ENCODE data around the gene CTPS2.
"Not testable (repeated sequence)": the region's sequence is repeated elsewhere in the genome, so short reads cannot be mapped to it uniquely, and the experiment has no call there.

Gene CTPS2

DNA sequence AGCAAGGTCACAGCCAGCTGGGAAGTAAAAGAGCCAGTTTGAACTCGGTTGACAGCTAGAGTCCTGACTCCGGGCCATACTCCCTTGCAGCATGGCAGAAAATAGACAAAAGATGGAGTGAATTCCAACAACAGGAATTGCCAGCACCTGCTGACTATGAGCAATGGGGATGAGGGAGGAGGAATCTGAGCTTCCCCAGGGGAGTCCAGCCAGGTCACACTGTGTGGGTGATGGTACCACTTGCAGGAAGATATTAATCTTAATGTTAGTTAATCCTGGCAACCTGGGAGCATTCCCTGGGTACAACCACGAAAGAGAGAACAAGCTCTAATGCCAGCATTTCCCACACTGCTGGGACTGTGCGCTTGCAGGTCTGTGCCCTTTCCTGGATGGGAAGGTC, 110.6 kb downstream of the CTPS2 start:
- DNase-seq: no peak

DNA sequence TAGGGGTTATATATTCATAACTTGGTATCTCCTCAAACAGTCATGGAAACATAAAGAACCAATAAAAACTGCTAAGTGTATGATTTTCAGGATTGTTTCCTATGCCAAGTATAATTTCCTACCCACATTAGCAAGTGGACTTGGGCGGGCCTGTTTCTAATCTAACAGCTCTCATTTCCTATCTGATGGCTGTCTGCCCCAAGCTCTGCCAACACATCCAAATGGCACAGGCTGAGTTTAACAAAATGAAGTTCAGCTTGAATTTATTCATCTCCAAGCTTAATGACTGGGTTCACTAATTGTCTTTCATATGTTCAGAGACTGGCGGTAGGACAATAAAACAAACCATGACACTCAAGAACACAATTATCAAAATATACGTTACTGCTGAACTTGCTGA, 118.0 kb downstream of the CTPS2 start:
- DNase-seq: no peak

DNA sequence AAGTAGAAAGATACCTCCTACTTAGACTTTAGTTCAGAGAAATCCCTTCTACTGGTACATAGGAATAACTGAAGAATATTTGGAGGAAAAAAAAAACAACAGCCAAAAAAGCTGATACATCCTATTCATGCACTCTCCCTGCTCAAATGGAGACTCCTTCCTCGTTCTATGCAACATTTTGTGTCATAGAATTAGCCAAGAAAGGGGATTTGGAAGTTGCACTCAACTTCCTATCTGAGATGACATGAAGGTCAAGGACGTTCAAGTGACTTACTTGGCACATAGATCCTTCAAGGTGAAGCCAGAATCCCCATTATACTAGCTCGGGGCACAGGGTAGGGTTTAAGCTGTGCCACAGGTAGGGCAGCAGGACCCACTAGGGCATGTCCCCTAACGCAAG, 118.7 kb downstream of the CTPS2 start:
- no peak for DNase-seq

DNA sequence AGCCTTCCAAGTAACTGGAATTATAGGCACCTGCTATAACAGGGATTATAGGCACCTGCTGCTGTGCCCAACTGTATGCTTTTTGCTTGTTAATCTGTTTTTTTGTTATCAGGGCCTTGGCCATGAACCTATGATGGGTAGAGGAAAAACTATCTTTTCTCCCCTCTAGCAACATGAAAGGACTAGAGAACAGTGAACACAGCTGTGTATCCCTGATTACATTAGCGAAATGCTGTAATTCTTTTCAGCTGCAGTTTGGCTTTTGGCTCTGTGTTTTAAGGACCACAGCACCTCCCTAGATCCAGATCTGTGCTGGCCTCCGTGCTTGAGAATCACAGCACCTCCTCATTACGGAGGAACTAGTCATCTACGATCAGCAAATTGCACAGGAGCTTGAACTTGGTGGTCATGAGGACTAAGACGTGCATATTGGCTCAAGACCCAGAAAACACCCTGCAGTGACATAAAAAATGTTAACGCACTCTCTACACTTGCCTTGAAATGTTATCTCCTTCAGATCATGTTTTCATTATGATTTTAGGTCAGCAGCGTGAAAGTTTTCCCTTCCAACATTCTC, 120.2 kb downstream of the CTPS2 start:
- DNase-seq: no peak

DNA sequence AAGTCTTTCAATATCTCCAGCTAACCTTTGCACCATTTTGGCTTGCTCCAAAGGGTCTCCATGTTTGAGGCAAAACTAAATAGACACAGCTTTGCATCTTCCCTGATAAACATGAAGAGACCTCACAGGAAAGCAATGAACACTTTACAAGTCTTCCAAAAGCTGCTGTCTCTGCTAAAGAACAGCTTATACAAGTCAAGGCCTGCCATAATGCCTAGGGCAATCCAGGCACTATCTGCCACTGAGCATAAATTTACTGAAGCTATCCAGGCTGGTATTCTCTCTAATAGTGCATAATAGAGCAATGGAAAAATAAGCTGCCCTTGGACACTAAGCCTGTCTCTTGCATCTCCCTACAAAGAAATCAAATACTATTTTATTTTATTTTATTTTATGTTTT, 122.6 kb downstream of the CTPS2 start:
- no peak for DNase-seq

DNA sequence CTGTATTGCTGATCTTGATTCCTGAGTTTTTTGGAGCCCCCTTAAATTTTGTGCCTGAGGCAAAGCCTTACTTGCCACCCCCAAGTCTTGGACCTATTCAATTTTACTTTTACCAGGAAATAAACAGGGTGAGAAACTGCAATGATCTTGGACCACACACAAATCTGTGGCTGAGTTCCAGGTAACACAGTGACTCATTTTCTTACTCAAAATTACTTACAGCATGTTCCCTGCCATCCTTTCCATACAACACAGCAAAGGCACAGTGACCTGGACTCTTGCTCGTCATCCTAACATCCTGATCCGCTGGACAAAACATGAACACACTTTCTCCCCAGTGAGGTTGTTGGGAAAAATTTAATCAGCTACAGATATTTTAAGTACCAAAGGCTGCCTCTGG, 123.3 kb downstream of the CTPS2 start:
- no peak for DNase-seq

DNA sequence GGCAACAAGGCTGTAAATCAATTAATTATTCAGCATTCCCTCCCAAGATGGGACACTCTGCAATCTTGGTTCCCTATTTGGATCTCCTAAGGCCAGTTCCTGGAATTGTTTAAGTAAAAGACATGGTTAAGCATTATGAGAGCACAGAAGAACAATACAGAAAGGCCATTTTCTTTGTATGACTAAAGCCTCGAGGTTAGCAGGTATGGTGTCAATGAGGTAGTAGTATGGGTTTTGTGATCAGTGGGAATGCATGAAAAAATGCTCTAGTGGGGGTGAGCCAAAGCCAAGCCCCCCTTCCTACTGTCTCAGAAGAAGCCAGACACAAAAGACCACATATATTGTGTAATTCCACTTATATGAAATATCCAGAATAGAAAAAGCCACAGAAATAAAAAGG, 124.2 kb downstream of the CTPS2 start:
- DNase-seq: no peak

DNA sequence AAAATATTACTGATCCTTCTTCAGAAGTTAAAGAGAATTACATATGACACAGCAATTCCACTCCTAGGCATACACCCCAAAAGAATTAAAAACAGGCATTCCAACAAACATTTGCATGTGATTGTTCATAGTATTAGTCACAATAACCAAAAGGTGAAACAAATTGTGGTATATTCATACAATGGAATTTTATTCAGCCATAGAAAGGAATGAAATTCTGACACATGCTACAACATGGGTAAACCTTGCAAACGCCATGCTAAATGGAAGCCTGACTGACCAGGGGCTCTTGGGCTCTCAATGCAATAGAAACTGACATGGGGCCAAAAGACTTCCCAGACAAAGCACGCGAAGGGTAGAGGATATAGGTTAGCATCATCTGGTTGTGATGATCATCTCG, 124.6 kb downstream of the CTPS2 start:
- no peak for DNase-seq

DNA sequence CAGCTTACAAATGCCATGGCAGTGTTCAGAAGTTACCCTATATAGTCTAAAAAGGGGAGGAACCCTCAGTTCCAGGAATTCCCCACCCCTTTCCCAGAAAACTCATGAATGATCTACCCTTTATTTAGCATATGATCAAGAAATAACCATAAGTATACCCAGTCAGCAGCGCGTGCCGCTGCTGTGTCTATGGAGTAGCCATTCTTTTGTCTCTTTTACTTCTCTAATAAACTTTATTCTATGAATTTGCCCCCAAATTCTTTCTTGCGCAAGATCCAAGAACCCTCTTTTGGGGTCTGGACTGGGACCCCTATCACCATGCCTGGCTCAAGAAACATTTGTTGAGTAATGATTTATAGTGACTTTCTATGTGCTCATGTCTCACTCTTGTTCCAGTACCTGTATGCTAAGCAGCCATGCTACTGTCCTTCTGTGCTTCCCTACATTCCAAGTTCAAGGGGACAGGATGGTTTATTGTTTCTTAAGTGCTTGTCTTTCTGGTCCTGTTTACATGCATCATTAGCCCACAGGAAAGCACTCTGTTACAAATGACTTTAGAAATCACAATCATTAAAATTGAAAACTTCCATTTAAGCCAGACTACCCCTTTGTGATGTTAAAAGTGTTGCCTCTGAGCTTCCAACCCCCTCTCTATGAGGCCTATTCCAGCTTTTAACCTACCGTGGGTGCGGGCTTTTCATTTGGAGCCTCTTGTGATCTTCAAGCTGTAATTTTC, 125.9 kb downstream of the CTPS2 start:
- DNase-seq: no peak

DNA sequence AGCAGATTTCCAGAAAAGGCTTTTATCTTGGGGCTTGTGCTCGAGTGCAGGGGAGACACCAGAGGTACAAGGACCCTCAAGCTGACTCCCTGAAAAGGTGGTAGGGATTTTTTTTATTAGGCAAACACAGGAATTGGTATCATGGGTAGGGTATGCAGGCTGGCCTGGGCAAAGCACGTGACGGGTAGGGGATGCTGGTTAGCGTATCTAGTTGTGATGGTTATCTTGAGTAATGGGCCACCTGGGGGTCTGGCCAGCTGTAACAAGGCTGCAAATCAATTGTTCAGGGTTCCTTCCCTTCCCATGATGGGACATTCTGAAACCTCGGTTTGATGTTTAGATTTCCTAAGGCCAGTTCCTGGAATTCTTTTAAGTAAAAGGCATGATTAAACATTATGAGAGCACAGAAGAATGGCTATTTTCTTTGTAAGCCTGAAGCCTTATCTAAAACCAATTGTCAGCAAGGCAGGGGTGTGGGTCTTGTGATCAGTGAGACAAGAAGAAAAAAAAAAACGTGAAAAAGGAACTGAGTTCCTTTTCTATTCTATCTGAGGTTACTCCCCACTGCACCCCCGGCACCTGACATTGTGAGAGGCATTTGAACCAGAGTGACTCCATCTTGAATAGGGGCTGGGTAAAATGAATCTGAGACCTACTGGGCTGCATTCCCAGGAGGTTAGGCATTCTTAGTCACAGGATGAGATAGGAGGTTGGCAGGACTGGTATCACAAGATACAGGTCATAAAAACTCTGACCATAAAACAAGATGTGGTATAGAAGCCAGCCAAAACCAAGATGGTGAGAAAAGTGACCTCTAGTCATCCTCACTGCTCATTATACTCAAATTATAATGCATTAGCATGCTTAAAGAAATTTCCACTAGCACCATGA, 126.7 kb downstream of the CTPS2 start:
- DNase-seq: no peak

DNA sequence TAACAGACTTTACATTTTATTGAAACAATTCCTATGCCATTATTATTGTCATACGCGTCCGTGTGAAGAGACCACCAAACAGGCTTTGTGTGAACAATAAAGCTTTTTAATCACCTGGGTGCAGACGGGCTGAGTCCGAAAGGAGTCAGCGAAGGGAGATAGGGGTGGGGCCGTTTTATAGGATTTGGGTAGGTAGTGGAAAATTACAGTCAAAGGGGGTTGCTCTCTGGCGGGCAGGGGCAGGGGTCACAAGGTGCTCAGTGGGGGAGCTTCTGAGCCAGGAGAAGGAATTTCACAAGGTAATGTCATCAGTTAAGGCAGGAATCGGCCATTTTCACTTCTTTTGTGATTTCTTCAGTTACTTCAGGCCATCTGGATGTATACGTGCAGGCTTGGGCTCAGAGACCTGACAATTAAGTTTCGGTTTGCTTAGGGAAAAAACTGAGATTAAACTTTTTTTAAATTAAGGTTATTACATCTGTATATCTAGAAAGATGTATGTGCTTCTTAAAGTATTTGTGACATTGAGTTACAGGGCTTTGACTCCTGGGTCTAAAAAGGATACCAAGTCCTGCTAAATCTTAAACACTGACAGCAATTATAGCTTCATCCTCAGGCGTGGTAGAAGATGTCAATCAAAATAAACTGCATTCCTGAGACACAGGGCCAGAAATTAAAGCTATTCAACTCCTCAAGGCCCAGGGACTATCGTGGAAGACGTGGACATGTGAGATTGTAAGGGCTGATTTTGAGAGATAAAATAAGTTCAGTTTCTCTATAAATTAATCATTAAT, 132.3 kb downstream of the CTPS2 start:
- DNase-seq: not testable (repeated sequence)

DNA sequence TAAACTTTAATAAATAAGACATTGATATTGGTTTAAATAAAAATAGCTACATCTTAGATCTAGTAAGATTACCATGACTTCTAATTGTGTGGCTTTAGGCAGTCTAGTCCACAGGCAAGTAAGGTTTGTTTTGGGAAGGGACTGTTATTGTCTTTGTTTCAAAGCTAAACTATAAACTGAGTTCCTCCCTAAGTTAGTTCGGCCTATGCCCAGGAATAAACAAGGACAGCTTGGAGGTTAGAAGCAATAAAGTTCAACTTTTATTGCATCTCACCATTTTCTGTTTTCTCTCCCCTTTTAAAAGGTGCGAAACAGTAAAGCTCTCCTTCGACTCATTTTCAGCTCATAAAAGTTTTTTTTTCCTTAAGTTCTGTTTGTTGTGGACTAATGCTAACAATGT, 133.0 kb downstream of the CTPS2 start:
- DNase-seq: no peak

DNA sequence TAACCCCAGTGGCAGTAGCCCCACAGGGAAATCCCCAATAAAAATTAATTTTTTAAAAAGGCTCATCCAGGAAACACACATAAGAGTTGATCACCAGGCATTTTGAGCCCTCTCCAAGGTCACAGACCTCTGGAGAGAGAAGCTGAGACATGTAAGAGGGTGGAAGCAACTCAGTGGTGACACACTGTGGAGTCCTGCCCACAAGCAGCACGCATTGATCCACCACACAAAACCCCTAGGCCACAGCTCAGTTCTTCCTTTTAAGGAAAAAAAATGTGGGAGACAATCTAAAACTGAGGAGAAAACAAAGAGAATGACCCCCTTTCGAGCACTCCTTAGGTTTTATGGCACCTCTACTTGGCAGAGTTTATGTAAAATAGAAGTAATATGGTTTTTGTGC, 134.3 kb downstream of the CTPS2 start:
- DNase-seq: no peak

DNA sequence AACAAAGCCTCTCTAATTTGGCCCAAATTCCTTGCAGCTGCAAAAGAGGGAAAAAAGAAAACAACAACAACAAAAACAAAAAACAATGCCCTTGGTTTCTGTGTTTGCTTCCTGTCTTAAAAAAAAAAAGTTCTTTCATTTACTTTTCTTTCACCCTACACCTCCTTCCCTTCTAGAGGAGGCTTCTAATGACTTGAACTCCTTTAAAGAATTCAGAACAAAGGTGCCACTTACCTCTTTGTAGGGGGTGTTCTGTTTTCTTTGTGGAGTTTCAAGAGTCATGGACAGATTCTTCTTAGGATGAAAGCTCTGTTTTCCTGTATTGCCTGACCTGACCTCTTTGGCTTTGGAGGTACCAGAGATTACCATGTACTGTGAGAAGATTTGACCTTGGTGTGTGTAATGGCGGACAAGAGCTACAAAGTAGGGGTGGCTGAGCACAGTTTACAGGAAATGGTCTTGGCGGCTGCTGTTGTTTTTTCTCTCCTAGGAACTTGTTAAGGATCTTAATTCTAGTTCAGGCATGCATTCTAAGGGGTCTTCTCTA, 134.9 kb downstream of the CTPS2 start:
- no peak for DNase-seq

DNA sequence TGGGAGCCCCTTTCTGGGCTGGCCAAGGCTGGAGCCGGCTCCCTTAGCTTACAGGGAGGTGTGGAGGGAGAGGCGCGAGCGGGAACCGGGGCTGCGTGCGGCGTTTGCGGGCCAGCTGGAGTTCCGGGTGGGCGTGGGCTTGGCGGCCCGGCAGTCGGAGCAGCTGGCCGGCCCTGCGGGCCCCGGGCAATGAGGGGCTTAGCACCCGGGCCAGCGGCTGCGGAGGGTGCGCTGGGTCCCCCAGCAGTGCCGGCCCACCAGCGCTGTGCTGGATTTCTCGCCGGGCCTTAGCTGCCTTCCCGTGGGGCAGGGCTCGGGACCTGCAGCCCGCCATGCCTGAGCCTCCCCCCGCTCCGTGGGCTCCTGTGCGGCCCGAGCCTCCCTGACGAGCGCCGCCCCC, 137.1 kb downstream of the CTPS2 start:
- not testable (repeated sequence) for DNase-seq

DNA sequence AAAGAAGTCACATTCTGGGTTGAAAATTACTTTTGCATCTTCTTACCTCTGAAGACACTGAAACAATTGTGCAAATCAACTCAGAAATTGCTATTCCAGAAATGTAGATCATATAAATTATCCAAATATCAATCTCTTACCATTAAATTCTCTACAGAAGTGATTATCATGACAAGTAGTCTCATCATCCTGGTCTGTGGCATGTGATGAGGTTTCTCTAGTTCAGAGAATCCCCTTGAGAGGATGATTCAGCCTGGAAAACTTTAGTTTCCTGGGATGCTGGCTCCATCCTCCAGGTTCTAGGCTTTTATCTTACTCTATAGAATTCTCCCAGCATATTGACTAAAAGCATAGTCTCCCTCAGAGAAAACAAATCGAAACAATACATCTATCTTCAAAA, 138.7 kb downstream of the CTPS2 start:
- DNase-seq: no peak

DNA sequence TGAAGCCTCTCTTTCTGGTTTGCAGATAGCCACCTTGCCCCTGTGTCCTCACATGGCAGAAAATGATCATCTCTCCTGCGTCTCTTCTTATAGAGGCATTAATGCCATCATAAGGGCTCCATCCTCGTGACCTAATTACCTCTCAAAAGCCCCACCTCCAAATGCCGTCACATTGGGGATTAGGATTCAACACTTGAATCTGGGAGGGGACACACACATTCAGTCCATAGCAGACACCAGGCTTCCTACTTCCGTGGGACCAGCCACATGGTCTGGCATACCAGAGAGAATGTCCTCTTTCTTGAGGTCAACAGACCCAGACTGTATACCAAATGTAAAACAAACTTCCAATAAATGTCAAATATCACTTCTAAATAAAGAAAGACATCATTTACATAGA, 144.8 kb downstream of the CTPS2 start:
- no peak for DNase-seq

DNA sequence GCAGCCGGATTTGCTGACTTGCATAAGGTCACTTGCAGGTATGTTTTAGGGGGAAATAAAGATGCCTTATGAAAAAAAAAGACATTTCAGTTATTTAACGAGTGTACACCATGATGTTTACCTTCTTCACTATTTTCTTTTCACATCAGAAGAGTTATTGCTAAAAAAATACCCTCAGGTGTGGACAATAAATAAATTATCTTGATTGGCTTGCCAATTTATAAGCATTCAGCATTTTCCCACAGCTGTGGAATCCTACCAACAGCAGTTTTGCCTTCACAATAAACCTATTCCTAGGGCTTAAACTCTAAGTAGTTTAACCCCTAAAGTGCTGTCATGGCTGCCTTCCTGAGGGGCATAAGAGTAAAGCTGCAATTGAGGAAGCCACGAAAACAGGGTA, 145.9 kb downstream of the CTPS2 start:
- DNase-seq: no peak

DNA sequence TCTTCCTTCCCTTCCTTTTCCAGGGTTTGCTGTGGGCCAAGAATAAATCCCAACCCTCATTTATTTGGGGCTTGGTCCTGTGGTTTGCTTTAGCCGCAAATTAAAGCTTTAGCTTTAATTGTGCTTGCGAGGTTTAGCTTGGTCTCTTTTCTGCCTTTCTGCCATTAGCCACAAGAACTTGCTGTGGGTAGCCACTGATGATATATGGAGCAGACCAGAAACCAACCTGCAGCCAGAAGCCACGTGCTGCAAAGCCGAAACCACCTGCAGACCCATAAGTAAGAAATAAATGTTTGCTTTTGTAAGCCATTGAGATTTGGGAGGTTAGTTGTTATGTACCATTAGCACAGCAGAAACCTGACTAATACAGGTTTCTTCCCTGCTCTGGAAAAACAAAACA, 152.3 kb downstream of the CTPS2 start:
- no peak for DNase-seq

DNA sequence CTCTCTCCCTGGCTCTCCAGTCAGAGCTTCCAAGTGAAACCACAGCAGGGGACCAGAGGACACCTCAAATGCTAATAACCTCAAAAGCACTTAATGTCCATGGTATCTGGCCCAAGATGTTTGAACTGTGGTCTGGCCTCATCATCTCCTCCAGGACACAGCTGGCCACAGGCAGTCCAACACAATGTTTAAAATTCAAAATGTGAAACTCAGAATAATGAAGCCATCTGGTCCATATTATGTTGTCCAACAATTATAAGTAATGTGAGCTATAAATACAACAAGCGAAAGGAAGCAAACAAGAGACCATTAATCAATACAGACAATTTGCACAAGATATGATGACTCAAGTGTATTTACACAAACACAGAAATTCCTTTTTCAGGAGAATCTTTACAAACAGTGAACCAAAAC, 153.3 kb downstream of the CTPS2 start:
- no peak for DNase-seq

DNA sequence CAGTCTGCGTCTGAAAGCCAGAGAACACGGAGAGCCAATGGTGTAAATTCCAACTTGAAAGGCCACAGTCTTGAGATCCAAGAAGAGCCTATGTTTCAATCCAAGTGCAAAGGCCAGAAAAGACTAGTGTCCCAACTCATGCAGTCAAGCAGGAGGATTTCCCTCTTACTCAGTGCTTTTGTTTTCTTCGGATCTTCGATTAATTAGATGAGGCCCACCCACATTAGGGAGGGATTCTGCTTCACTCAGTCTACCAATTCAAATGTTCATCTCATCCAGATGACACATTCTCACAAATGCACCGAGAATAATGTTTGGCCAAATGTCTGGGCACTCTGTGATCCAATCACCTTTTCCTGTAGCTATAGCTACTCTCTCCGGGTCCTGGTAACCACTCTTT, 154.0 kb downstream of the CTPS2 start:
- DNase-seq: no peak

DNA sequence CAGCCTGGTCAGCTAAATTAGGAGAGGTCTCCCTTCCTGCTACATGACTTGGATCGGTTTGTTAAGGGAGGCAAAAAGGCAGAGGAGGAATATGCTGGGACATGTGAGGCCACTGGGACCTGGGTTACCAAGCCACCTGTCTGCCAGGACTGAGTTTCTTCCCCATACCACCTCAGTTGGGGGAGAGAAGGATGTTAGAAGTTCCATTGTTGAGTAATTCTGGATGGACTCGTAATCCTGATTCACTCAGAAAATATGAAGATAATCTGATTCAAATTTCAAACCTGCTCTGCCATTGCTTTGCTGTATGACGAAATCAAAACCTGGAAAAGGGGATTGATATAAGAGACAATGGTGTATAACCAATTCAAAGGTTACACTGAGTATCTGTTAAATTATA, 159.9 kb downstream of the CTPS2 start:
- no peak for DNase-seq

DNA sequence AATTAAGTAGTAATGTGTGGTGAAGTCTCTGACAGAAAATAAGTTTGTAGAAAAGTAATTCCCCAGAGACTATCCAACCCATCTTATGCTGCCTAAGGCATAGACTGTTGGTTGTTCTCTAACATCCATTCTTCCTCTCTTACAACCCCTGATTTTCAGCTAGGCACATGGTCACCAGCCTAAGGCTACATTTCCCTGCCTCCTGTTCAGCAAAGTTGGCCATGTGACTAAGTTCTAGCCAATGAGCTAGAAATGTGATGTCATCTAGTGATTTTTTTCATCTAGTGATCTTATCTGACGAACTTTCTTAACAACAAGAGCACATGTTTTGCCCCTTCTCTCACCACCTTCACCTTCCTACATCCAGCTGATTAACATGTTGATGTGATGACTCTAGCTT, 164.8 kb downstream of the CTPS2 start:
- no peak for DNase-seq
